Stimulated activated CD4-positive, alpha-beta T cell treated with anti-CD3 and anti-CD28 coated beads, Interleukin-12 subunit alpha, Interleukin-12 subunit beta, amount 100 ng/mL, for 48 hours (primary cell): ENCODE results near the gene DIO1.
"Not testable (repeated sequence)": the region's sequence is repeated elsewhere in the genome, so short reads cannot be mapped to it uniquely, and the experiment has no call there.

Source experiments
- DNase-seq, 3 donors: peaks; one replicate each; pipeline ENCODE4 v3.0.0-alpha.2; 2020; ENCODE audit warnings: low read depth in 2 of 3, low spot score in 1 of 3

Gene DIO1

DNA sequence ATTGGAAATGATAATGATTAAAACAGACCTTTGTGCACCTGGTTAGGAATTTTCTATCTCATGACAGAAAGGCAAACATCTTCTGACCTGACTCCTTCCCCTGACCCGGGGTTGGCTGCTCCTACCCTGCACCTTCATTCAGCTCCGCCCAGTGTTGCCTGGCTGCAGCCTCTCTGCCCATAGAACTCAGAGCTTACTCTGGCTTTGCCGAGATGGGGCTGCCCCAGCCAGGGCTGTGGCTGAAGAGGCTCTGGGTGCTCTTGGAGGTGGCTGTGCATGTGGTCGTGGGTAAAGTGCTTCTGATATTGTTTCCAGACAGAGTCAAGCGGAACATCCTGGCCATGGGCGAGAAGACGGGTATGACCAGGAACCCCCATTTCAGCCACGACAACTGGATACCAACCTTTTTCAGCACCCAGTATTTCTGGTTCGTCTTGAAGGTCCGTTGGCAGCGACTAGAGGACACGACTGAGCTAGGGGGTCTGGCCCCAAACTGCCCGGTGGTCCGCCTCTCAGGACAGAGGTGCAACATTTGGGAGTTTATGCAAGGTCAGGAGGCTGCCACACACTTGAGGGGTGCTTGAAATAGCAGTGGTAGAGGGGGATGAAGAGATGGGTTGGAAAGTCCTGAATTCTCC is at the start of gene DIO1:
Gene DIO1 (plus strand): TSS at position 189 of the 638 bp plus-strand sequence. CDS start 24 bp downstream, at position 213.
- peak in 2 of 3 donors; percentile 2 to 4 for DNase-seq

- DNase-seq: no peak
These were observed 46.0 kb upstream of the DIO1 start for GRCh38 chr1:53847980-53848379.

- no peak for DNase-seq
These were observed 43.8 kb upstream of the DIO1 start for GRCh38 chr1:53850082-53850673.

DNA sequence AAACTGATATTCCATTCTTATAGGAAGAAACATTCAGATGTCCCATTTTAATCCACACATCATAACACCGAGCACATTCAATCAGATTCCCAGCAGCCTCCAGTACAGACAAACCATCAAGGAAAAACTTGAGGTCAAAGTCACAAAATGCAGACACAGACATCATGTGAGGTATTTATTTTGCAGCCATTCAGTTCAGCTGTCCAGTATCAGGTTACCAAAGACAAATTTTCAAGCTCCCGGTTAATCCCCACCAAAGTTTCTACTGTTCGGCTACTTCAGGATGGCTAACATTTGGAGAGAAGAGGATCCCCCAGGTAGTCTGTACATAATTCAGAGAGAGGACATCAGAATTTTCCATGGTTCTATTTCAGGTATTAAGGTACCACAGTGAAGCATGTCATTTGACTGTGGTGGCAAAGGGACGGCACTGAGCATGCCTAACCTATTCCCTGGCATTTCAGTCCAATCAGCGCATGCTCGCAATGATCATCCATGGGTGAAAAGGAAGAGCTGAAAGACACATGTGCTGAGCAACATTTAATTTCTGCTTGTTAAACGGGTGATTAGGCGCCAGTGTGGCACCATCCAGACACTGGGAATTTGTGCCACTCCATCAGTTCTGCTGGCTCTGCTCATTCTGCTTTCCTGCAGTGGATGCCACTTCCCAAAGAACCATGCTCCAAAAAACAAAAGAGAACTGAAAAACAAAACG is 42.3 kb upstream of the DIO1 start:
- DNase-seq: no peak

DNA sequence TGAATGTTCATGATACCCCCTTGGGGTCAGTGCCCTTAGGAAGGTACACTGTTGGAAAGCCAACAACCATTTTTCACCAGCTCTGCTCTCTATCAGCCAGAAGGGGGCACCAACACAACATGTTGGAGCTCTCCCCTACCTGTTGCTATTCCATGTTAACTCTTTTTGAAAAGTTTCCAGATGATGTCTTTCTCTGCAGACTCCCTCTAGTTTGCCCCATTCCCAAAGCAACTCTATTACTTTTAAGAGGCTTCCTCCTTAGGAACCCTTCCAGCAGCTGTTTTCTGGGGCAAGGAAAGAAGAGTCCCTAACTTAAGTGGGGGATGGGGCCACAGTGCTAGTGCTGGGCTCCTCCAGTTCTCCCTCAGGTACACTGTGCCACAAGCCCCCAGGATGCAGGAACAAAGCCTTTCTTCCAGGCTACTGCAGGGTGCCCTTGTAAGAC is 33.0 kb upstream of the DIO1 start:
- DNase-seq: peak in 2 of 3 donors; percentile 16 to 37

DNA sequence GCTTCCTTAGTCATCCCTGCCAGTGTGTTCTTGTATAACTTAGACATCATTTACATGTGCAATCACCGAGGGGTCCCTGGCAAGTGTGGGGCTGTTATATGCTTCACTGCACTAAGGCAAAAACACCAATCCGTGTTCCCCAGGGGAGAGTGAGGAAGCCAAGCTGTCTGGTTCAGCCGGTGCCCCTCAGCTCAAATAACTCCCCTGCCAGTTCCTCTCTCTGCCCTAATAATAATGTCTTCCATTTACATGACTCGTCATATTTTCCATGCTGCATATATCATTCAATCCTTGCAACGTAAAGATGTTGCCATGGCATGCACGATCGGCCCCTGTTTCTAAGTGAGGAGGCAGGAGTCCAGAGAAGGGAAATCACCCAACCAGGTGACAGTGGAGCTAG is 31.5 kb upstream of the DIO1 start:
- DNase-seq: no peak

- no peak for DNase-seq
These were observed 25.4 kb upstream of the DIO1 start for GRCh38 chr1:53868565-53868964.

- no peak for DNase-seq
These were observed 24.4 kb upstream of the DIO1 start for GRCh38 chr1:53869454-53870117.

DNA sequence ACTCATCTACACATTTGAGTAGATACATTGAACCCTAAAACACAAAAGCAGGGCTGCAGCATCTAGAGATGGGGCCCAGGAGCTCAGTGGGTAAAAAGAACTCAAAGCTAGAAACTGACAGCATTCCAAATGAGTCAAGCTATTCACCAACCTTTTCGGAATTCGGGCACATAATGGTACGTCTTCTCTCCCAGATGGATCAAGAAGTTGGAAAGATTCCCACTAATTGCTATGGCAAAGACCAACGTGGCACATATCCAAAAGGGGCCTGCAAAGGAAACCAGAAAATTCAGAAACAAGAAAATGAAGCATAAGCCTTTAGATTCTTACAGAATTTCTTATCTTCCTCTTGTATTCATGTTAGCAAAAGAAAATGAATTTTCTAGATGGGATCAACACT is 22.8 kb upstream of the DIO1 start:
- no peak for DNase-seq

DNA sequence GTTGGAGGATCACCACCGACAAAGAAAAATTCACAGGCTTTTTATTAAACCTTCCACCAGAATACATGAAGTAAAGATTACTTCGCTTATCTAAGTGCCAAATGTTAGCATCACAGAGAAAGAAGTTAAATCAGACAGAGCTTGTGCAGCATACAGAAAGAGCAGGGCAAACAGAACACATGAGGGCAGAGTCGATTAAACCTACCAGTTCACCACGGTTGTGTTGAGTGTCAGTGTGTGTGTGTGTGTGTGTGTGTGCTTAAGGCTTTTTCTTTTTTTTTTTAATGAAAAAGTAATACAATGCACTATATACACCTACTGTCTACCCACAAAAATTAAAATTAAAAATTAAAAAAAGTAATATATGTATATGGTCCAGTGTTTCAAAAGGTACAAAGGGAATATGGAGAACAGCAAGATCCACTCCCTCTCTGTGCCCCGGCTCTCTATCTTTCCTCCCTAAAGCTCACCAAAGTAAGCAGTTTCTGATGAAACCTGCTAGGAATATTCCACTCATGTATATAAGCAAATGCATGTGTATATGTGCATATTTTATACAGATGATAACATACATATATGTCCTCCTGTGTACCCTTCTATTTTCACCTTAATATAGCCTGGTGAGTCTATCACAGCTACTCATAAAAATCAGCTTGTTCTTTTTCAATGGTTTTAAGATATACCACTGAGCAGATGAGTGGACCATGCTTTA is 22.1 kb upstream of the DIO1 start:
- no peak for DNase-seq

- DNase-seq: not testable (repeated sequence)
These were observed 18.8 kb upstream of the DIO1 start for GRCh38 chr1:53875150-53875549.

- DNase-seq: no peak
These were observed 15.4 kb upstream of the DIO1 start for GRCh38 chr1:53878492-53879105.

- DNase-seq: not testable (repeated sequence)
These were observed 12.1 kb upstream of the DIO1 start for GRCh38 chr1:53881853-53882252.

DNA sequence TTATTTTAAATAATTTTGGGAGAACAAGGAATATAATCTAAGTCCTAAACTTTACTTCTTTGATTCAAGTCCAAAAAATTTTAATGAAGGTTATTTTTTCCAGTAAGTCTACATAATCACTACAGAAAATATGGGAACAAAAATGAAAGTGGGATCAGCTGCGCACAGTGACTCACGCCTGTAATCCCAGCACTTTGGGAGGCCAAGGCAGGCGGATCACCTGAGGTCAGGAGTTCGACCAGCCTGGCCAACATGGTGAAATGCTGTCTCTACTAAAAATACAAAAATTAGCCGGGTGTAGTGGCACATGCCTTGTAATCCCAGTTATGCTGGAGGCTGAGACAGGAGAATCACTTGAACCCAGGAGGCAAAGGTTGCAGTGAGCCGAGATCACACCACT is 10.4 kb upstream of the DIO1 start:
- DNase-seq: not testable (repeated sequence)

DNA sequence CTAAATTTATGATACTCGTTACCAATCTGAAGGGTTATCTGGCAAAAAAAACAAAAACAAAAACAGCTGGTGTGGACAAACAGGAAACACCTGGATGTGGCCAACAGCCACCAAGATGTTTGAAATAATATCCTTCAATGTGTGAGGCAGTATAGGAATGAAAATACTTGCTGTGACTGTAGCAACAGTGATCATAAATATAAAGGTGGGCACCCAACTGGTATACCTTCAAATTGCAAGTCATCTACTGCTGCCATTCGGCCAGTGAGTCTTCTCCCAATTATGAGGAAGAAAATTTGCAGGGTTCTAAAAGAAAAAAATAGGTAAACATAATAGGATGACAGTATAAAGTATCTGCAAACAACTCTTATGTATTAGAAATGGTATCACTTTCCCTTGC is 5.3 kb upstream of the DIO1 start:
- DNase-seq: no peak

DNA sequence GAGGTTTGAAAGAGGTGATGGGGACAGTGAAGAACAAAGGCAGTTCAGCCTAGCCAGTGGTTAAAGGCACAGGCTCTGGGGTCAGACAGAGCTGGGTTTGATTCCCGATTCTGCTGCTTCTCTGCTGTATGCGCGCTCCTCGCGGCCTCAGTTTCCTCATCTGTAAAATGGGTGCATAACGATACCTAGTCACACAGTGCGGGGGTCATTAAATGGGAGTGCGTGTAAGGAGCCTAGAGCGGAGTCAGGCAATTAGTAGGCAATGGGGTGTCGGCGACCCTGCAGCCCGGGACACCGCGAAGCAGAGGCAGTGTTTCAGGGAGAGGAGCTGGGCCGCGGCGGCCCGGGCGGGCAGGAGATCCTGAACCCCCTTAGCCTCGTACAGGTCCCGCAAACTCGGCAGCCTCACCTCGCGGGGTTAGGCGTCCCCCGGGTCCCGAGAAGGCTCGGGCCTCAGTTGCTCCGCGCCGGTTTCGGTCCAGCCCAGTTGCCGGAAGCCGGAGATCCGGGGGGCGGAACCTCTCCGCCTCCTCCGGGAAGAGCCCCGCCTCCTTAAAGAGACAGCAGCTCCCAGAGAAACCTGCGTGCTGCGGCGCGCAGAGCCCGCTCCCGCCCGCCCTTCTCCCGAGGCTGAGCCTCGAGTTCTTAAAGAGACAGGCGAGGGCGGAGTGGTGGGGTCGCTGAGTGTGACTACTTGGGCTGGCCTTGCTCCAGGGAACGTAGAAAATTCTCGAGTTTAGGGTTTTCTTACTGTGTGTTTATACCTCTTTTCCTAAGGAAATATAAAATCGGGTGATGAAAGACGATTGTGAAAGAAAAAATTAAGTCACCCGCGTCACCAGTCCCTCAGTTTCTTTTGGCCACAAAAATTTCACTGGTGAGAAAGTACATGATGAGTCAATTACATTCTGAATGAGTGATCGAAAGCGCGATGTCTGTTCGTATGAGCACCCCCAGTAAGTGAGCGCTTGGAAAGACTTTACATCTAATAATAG is 4.4 kb upstream of the DIO1 start, which contains the start of gene YIPF1:
Gene YIPF1 (minus strand): TSS at position 494 of the 995 bp plus-strand sequence. CDS start 860 bp downstream, outside the sequence.
- peak; percentile 75 to 82 (median 76) for DNase-seq

DNA sequence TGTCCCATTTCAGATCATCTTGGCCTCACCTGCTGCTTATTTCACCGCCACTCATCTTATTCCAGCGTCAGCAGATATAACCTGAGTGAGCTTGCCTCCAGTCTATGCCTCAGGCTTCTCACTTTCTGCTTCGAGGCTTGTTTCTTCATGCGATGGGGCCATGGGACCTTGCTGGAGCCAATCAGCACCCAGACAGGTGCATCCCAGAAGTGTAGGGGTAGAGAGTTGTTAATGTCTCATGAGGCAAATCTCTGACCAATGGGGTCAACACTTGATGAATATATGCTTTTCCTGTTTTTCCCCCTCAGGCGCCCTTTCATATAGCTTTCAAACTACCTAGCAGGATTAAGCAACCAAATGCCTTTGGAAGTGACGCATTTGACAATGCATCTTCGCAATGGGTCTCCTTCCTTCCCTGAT is 3.5 kb upstream of the DIO1 start:
- peak in 2 of 3 donors; percentile 7 for DNase-seq

DNA sequence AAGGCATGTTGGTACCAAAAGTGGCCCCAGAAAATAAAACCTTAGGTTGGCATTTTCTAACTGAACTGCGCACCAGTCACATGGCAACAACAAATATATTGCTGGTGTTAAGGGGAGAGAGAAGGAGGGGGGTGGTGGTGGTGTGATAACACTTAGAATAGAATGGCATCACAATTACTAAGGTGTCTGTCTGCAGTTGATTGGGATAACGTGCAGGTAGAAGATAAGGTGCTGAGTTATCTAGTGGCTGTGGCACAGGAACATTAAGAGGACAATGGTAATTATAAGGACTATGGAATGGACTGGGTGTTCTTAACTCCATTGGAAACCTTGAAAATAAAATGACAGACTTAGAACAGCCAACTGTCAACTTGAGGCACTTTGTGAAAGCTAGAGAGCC is 3.0 kb upstream of the DIO1 start:
- no peak for DNase-seq

DNA sequence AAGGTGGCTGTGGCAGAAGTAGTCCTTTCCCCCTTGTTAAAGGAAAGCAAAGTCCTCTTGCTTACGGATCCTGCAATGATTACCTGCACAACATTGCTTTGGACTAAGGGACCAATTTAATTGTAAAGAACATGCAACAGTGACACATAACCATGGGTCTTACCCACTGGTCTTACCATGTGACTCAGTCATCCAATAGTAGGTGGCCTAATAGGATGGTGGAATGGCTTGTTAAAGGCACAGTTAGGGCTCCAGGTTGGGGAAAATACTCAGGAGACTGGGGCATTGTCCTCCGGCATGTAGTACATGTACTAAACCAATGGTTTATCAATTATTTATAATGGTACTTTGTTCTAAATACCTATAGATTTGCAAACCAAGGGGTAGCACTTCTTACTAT is 2.3 kb upstream of the DIO1 start:
- DNase-seq: no peak
